Hepatocyte (in vitro differentiated cells): ENCODE measurements around the gene LDB2. TPM values are rescaled to one million over a fixed set of nuclear protein-coding genes. Genes with fewer than 3 reads are reported as not detected.

Source experiments
- DNase-seq: peaks from one replicate; pipeline ENCODE4 v3.0.0-alpha.2; 2016; ENCODE audit warnings: low spot score
- H2AFZ ChIP-seq: fragments of 200-600 bp; sonication (generic); 2 replicates; pipeline ENCODE4 v1.6.0; 2016; ENCODE audit warnings: antibody characterized with exemption, mild to moderate bottlenecking
- H3K27ac ChIP-seq: fragments of 200-600 bp; sonication (generic); 2 replicates; pipeline ENCODE4 v1.5.1; 2016; ENCODE audit warnings: mild to moderate bottlenecking
- H3K27me3 ChIP-seq: fragments of 200-600 bp; sonication (generic); 2 replicates; pipeline ENCODE4 v1.6.1; 2016
- H3K36me3 ChIP-seq: fragments of 200-600 bp; sonication (generic); replicated peaks from 2 replicates; pipeline ENCODE4 v1.5.1; 2016; ENCODE audit warnings: low read depth; ENCODE audit not compliant: insufficient read depth
- H3K4me1 ChIP-seq: fragments of 200-600 bp; sonication (generic); 2 replicates; pipeline ENCODE4 v1.5.1; 2016; ENCODE audit warnings: mild to moderate bottlenecking, moderate library complexity; ENCODE audit not compliant: insufficient read depth
- H3K4me2 ChIP-seq: fragments of 200-600 bp; sonication (generic); 2 replicates; pipeline ENCODE4 v1.6.0; 2016
- H3K4me3 ChIP-seq: fragments of 200-600 bp; sonication (generic); 2 replicates; pipeline ENCODE4 v1.5.1; 2016; ENCODE audit warnings: mild to moderate bottlenecking
- H3K79me2 ChIP-seq: fragments of 200-600 bp; sonication (generic); 2 replicates; pipeline ENCODE4 v1.6.0; 2017; ENCODE audit warnings: mild to moderate bottlenecking
- H3K9me2 ChIP-seq: fragments of 200-600 bp; sonication (generic); replicated peaks from 2 replicates; pipeline ENCODE4 v1.6.0; 2017; ENCODE audit warnings: mild to moderate bottlenecking; ENCODE audit not compliant: insufficient read depth
- H3K9me3 ChIP-seq: fragments of 200-600 bp; sonication (generic); 2 replicates; pipeline ENCODE4 v1.5.1; 2016; ENCODE audit warnings: low read depth, mild to moderate bottlenecking
- H4K20me1 ChIP-seq: fragments of 200-600 bp; sonication (generic); 2 replicates; pipeline ENCODE4 v1.6.0; 2016; ENCODE audit warnings: mild to moderate bottlenecking; ENCODE audit not compliant: insufficient read depth, poor library complexity, severe bottlenecking
- EZH2 ChIP-seq: fragments of 200-600 bp; sonication (generic); IDR thresholded peaks from 2 replicates; pipeline ENCODE4 v1.6.1; 2016; ENCODE audit warnings: antibody characterized with exemption, mild to moderate bottlenecking, borderline replicate concordance
- EZH2phosphoT487 ChIP-seq: fragments of 200-600 bp; sonication (generic); IDR thresholded peaks from one replicate; pipeline ENCODE4 v1.6.1; 2018; ENCODE audit warnings: antibody characterized with exemption, mild to moderate bottlenecking, low read depth, moderate library complexity; ENCODE audit not compliant: unreplicated experiment, severe bottlenecking
- WGBS: methylation state at CpG from one replicate; pipeline ENCODE4 v1.1.6; 2016; ENCODE audit warnings: low lambda C conversion rate; ENCODE audit errors: missing lambda C conversion rate; 5-methylcytosine and 5-hydroxymethylcytosine counted together
- polyA plus RNA-seq: library from polyadenylated mRNA; unstranded; fragments of >200 nt; fragmentation: Nextera tagmentation; extraction: Ambion mirVana; gene quantifications from 2 replicates; pipeline ENCODE4 v1.2.1, GENCODE V29; 2016
- total RNA-seq: library from RNA; depleted of rRNA; stranded (reverse); fragments of >200 nt; gene quantifications from 2 replicates; pipeline ENCODE4 v1.2.3, GENCODE V29; 2014
- TF ChIP-seq, protein P1 (sequence below): fragments of 200-600 bp; sonication (generic); IDR thresholded peaks from 2 replicates; pipeline ENCODE4 v1.5.1; 2016; ENCODE audit warnings: antibody characterized with exemption, mild to moderate bottlenecking; ENCODE audit not compliant: poor library complexity

LDB2 gene
- total and polyA plus RNA-seq, 2 experiments from 2014 or later: 8.7 to 20.3 TPM

DNA sequence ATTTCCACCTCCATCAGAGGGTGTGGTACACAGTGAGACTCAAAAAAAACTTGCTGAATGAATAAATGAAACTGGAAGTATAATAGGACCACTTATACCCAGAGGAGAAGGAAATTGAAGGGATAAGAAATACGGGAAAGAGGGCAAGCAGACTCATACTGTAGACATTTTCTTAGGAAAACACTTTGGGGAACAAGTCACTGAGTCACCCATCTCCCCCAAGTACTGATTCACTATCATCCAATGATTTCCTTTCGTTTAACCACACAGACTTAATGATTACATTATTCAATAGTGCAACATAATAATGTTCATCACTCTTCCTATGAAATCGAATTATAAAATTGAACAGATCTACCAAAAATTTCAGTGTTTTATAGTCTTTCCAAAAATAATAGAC is 97.1 kb downstream of the LDB2 start:
- H3K27ac ChIP-seq: no peak overlapping the region

DNA sequence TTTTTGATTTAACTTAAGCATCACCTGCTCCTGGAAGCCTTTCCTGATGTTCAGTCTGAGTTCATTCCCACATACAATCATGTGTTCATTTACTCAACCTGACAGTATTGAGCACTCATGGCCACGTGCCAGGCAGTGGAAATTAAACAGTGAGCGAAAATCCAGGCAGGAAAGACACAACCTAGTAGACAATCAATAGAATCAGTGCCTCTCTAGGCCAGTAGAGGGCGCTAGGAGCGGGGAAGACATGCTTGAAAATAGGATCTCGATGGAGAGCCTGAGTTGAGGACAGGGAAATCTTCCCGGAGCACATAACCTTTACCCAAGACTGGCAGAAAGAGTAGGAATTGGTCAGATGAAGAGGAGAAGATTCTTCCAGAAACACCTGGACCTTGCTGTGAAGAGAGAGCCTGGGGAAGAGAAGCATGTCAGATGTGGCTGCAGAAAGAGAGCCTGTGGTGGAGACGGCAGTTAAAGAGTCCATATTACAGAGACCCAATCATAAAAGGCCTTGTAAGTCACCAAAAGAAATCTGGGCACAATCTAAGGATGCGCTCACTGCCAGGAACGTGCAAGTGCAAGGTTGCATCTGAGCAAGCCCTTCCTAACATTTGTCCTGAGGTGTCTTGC is 103.5 kb downstream of the LDB2 start:
- Histone ChIP-seq H3K27me3 (peaks cover 5% of the 10 kb centered on the region), H3K9me2 (no peaks in the 10 kb centered on the region), H2AFZ (no peak overlapping the region), H3K36me3 (no peaks in the 10 kb centered on the region), H3K4me1 (no peaks in the 10 kb centered on the region), H4K20me1 (no peaks in the 10 kb centered on the region), H3K4me2 (no peak overlapping the region), H3K9me3 (no peaks in the 10 kb centered on the region), H3K27ac (no peak overlapping the region), H3K4me3 (no peak overlapping the region), H3K79me2 (no peaks in the 10 kb centered on the region)
- DNase-seq: peak; percentile 75
- 51% methylated on average over 9 of the region's 9 CpGs for WGBS
- no peak for TF ChIP-seq EZH2
- TF ChIP-seq, protein P1, sequence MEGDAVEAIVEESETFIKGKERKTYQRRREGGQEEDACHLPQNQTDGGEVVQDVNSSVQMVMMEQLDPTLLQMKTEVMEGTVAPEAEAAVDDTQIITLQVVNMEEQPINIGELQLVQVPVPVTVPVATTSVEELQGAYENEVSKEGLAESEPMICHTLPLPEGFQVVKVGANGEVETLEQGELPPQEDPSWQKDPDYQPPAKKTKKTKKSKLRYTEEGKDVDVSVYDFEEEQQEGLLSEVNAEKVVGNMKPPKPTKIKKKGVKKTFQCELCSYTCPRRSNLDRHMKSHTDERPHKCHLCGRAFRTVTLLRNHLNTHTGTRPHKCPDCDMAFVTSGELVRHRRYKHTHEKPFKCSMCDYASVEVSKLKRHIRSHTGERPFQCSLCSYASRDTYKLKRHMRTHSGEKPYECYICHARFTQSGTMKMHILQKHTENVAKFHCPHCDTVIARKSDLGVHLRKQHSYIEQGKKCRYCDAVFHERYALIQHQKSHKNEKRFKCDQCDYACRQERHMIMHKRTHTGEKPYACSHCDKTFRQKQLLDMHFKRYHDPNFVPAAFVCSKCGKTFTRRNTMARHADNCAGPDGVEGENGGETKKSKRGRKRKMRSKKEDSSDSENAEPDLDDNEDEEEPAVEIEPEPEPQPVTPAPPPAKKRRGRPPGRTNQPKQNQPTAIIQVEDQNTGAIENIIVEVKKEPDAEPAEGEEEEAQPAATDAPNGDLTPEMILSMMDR: peak; percentile 68

More for the DNA sequence above, 97.1 kb downstream of the LDB2 start:
- Histone ChIP-seq H3K79me2 (no peaks in the 10 kb centered on the region), H2AFZ (no peak overlapping the region), H3K4me2 (no peak overlapping the region), H4K20me1 (no peaks in the 10 kb centered on the region), H3K9me3 (no peaks in the 10 kb centered on the region), H3K4me1 (no peaks in the 10 kb centered on the region), H3K9me2 (no peaks in the 10 kb centered on the region), H3K36me3 (no peaks in the 10 kb centered on the region), H3K27me3 (no peaks in the 10 kb centered on the region), H3K4me3 (no peak overlapping the region)
- 95% methylated on average over 3 of the region's 3 CpGs for whole genome bisulfite sequencing
- TF ChIP-seq EZH2: no peak
- TF ChIP-seq EZH2phosphoT487: no peak
- TF ChIP-seq, protein P1: no peak
- no peak for DNase-seq

DNA sequence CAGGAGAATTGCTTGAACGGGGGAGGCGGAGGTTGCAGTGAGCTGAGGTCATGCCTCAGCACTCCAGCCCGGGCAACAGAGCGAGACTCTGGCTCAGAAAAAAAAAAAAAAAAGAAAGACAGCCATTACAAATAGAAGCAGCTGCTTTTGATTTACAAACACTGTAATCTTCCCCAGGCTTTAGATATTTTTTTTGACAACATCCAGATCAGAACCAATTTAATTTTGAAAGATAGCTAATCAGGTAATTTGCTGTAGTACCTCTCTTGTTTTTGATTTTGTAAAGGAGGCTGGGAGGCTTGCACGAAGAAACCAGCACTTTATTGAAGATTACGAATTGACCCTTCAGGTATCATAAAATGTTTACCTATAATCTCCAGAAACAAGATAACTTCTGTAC is 107.0 kb downstream of the LDB2 start:
- TF ChIP-seq EZH2: no peak
- no peak for TF ChIP-seq EZH2phosphoT487
- TF ChIP-seq, protein P1: no peak
- no peak overlapping the region for H3K4me3 ChIP-seq
- WGBS: 61% methylated on average over 6 of the region's 6 CpGs

DNA sequence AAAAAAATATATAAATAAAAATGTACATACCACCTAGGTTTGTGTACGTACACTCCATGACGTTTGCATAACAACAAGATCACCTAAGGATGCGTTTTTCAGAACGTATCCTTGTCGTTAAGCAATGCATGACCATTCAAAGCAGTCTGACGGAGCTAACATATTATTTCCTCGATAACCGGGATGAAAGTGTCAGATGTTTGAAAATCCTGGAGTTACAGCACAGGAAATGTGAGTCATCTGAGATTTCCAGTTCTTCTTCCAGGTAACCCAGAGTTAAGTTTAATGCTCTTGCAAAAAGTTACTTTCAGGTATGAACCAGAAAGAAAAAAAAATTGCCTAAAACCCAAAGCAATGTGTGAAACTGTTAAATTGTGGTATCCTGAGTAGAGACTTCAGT is 107.9 kb downstream of the LDB2 start:
- Histone ChIP-seq H3K79me2 (no peaks in the 10 kb centered on the region), H2AFZ (no peak overlapping the region), H4K20me1 (no peaks in the 10 kb centered on the region), H3K27me3 (peaks cover 5% of the 10 kb centered on the region), H3K9me2 (no peaks in the 10 kb centered on the region), H3K36me3 (no peaks in the 10 kb centered on the region), H3K27ac (no peak overlapping the region), H3K9me3 (no peaks in the 10 kb centered on the region), H3K4me1 (no peaks in the 10 kb centered on the region), H3K4me2 (no peak overlapping the region), H3K4me3 (no peak overlapping the region)
- 82% methylated on average over 8 of the region's 8 CpGs for WGBS
- no peak for DNase-seq
- TF ChIP-seq EZH2: no peak
- TF ChIP-seq EZH2phosphoT487: no peak
- TF ChIP-seq, protein P1: no peak

More for the DNA sequence above, 107.0 kb downstream of the LDB2 start:
- Histone ChIP-seq H4K20me1 (no peaks in the 10 kb centered on the region), H3K9me2 (no peaks in the 10 kb centered on the region), H3K79me2 (no peaks in the 10 kb centered on the region), H3K4me2 (no peak overlapping the region), H3K27ac (no peak overlapping the region), H2AFZ (no peak overlapping the region), H3K9me3 (no peaks in the 10 kb centered on the region), H3K27me3 (peaks cover 5% of the 10 kb centered on the region), H3K4me1 (no peaks in the 10 kb centered on the region), H3K36me3 (no peaks in the 10 kb centered on the region)
- DNase-seq: no peak
